ENCODE measurements around the gene SLC38A9. TPM values are rescaled to one million over a fixed set of nuclear protein-coding genes. Genes with fewer than 3 reads are reported as not detected.
"Not testable (repeated sequence)": the region's sequence is repeated elsewhere in the genome, so short reads cannot be mapped to it uniquely, and the experiment has no call there.

Gene SLC38A9
- total RNA-seq, 2 donors from 2014 or later, result 38.5 to 41.7 TPM

DNA sequence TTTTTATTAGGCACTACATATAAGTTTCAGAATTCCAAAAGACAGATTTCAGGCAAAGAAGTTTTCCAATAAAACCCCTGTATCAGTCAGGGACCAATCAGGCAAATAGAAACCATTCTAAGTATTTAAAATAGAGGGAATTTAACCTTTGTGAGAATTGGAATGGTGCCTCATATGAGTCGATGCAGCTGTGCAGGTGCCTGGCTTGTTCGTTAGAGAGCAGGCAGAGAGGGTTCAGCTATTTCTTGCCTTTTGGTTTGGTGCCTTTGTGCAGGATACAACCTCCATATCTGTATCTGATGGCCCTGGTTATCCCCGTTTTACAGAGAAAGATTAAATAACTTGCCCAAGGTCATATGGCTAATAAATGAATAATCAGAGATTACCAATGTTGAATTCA, 19.7 kb upstream of the SLC38A9 start:
- TF ChIP-seq, protein P1, sequence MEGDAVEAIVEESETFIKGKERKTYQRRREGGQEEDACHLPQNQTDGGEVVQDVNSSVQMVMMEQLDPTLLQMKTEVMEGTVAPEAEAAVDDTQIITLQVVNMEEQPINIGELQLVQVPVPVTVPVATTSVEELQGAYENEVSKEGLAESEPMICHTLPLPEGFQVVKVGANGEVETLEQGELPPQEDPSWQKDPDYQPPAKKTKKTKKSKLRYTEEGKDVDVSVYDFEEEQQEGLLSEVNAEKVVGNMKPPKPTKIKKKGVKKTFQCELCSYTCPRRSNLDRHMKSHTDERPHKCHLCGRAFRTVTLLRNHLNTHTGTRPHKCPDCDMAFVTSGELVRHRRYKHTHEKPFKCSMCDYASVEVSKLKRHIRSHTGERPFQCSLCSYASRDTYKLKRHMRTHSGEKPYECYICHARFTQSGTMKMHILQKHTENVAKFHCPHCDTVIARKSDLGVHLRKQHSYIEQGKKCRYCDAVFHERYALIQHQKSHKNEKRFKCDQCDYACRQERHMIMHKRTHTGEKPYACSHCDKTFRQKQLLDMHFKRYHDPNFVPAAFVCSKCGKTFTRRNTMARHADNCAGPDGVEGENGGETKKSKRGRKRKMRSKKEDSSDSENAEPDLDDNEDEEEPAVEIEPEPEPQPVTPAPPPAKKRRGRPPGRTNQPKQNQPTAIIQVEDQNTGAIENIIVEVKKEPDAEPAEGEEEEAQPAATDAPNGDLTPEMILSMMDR (conservative IDR thresholded peaks at IDR 0.05), result no peak
- Mint-ChIP-seq H3K27ac (no peak overlapping the region), H3K4me1 (no peaks in the 10 kb centered on the region), H3K36me3 (ENCODE audit: low read depth) (no peaks in the 10 kb centered on the region), H3K4me3 (no peak overlapping the region), H3K27me3 (ENCODE audit: insufficient read depth) (peaks cover 2% of the 10 kb centered on the region), H3K9me3 (peaks cover 1% of the 10 kb centered on the region)
- Histone ChIP-seq H3K4me1 (ENCODE audit: control insufficient read depth, insufficient read depth, low read length) (no peaks in the 10 kb centered on the region), H3K27me3 (ENCODE audit: control insufficient read depth, insufficient read depth, low read length, poor library complexity, severe bottlenecking) (no peaks in the 10 kb centered on the region), H3K9ac (ENCODE audit: extremely low read depth, low read length, poor library complexity, severe bottlenecking) (no peak overlapping the region), H3K27ac (ENCODE audit: low read depth, low read length) (no peak overlapping the region), H3K9me3 (ENCODE audit: control insufficient read depth, low read length) (no peaks in the 10 kb centered on the region), H3K36me3 (ENCODE audit: control insufficient read depth, insufficient read depth, low read length) (no peaks in the 10 kb centered on the region), H3K4me3 (ENCODE audit: low read length) (no peak overlapping the region)
- 92 to 95% methylated on average over 2 to 3 of the region's 3 CpGs for WGBS, 2 experiments (ENCODE audit: insufficient coverage in 1 of 2, insufficient read length in 1 of 2)
- no peak for DNase-seq

DNA sequence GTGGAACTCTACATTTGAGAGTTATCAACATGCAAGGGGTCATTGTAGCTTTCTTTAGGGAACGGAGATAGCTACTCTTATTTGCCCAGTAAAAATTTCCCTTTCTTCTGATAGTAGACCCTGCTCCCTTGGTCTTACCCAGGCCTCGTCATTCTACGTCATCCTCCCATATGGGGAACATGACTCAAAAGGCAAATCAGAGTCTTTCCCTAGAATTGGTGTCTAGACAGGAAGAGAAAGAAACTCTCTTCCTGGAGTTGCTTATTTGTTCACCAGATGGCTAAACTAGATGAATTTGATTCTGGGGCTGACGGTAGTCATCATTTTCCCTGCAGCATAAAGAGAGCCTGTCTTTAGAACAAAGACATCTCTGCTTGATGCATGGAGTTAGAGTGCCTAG, 12.2 kb upstream of the SLC38A9 start:
- Mint-ChIP-seq H3K27me3 (ENCODE audit: insufficient read depth) (no peaks in the 10 kb centered on the region), H3K36me3 (ENCODE audit: low read depth) (no peaks in the 10 kb centered on the region), H3K4me3 (no peak overlapping the region), H3K9me3 (peaks cover 4% of the 10 kb centered on the region), H3K27ac (no peak overlapping the region), H3K4me1 (no peaks in the 10 kb centered on the region)
- 93 to 94% methylated on average over 3 to 4 of the region's 4 CpGs for WGBS, 2 experiments (ENCODE audit: insufficient coverage in 1 of 2, insufficient read length in 1 of 2)
- Histone ChIP-seq H3K27ac (ENCODE audit: low read depth, low read length) (no peak overlapping the region), H3K4me3 (ENCODE audit: low read length) (no peak overlapping the region), H3K27me3 (ENCODE audit: control insufficient read depth, insufficient read depth, low read length, poor library complexity, severe bottlenecking) (no peaks in the 10 kb centered on the region), H3K9ac (ENCODE audit: extremely low read depth, low read length, poor library complexity, severe bottlenecking) (no peak overlapping the region), H3K9me3 (ENCODE audit: control insufficient read depth, low read length) (no peaks in the 10 kb centered on the region), H3K4me1 (ENCODE audit: control insufficient read depth, insufficient read depth, low read length) (no peaks in the 10 kb centered on the region), H3K36me3 (ENCODE audit: control insufficient read depth, insufficient read depth, low read length) (no peaks in the 10 kb centered on the region)
- no peak for DNase-seq
- TF ChIP-seq, protein P1 (conservative IDR thresholded peaks at IDR 0.05), result no peak

GRCh38 chr5:55720188-55720703, 8.1 kb upstream of the SLC38A9 start:
- Mint-ChIP-seq H3K36me3 (ENCODE audit: low read depth) (peaks cover 8% of the 10 kb centered on the region), H3K9me3 (peaks cover 37% of the 10 kb centered on the region), H3K4me1 (no peaks in the 10 kb centered on the region), H3K27me3 (ENCODE audit: insufficient read depth) (no peaks in the 10 kb centered on the region), H3K4me3 (no peak overlapping the region), H3K27ac (no peak overlapping the region)
- no peaks in the 10 kb centered on the region for H3K27me3 ChIP-seq (ENCODE audit: control insufficient read depth, insufficient read depth, low read length, poor library complexity, severe bottlenecking)
- no peak overlapping the region for H3K9ac ChIP-seq (ENCODE audit: extremely low read depth, low read length, poor library complexity, severe bottlenecking)
- H3K4me1 ChIP-seq (ENCODE audit: control insufficient read depth, insufficient read depth, low read length), result no peaks in the 10 kb centered on the region
- no peak for DNase-seq
- 88 to 92% methylated on average over 3 of the region's 3 CpGs for WGBS, 2 experiments (ENCODE audit: insufficient coverage in 1 of 2, insufficient read length in 1 of 2)
- H3K36me3 ChIP-seq (ENCODE audit: control insufficient read depth, insufficient read depth, low read length), result no peaks in the 10 kb centered on the region
- no peaks in the 10 kb centered on the region for H3K9me3 ChIP-seq (ENCODE audit: control insufficient read depth, low read length)
- no peak overlapping the region for H3K27ac ChIP-seq (ENCODE audit: low read depth, low read length)
- TF ChIP-seq, protein P1 (conservative IDR thresholded peaks at IDR 0.05), result no peak
- H3K4me3 ChIP-seq (ENCODE audit: low read length), result no peak overlapping the region

DNA sequence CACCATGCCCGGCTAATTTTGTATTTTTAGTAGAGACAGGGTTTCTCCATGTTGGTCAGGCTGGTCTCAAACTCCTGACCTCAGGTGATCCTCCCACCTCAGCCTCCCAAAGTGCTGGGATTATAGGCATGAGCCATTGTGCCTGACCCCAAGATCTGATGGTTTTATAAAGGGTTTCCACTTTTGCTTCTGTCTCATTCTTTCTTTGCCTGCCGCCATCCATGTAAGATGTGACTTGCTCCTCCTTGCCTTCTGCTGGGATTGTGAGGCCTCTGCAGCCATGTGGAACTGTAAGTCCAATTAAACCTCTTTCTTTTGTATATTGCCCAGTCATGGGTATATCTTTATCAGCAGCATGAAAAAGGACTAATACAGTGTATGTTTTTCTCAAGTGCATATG, 6.9 kb upstream of the SLC38A9 start:
- DNase-seq; H3K4me1 Mint-ChIP-seq; H3K27ac ChIP-seq (ENCODE audit: low read depth, low read length); H3K4me3 Mint-ChIP-seq; H3K9me3 ChIP-seq (ENCODE audit: control insufficient read depth, low read length); H3K27ac Mint-ChIP-seq; H3K27me3 ChIP-seq (ENCODE audit: control insufficient read depth, insufficient read depth, low read length, poor library complexity, severe bottlenecking); H3K36me3 ChIP-seq (ENCODE audit: control insufficient read depth, insufficient read depth, low read length); H3K4me3 ChIP-seq (ENCODE audit: low read length); H3K27me3 Mint-ChIP-seq (ENCODE audit: insufficient read depth); H3K4me1 ChIP-seq (ENCODE audit: control insufficient read depth, insufficient read depth, low read length); H3K36me3 Mint-ChIP-seq (ENCODE audit: low read depth); H3K9ac ChIP-seq (ENCODE audit: extremely low read depth, low read length, poor library complexity, severe bottlenecking): not testable (repeated sequence)
- WGBS, 2 experiments (ENCODE audit: insufficient coverage in 1 of 2, insufficient read length in 1 of 2), result 33 to 75% methylated on average over 1 to 2 of the region's 2 CpGs
- peaks cover 37% of the 10 kb centered on the region for H3K9me3 Mint-ChIP-seq

Measured in endodermal cell (in vitro differentiated cells).